AG09309 (cell line): Measurements from ENCODE around the gene CBX3.
A peak's percentile ranks its signal among the peaks of the same experiment; 100 is the strongest.

Source experiments
- DNase-seq: peaks from one replicate; pipeline ENCODE4 v3.0.0-alpha.2; 2010; ENCODE audit warnings: low read depth
- H3K4me3 ChIP-seq: 2 replicates; pipeline ENCODE4 v1.5.1; 2011; ENCODE audit warnings: mild to moderate bottlenecking, low read depth, low read length, moderate library complexity; ENCODE audit not compliant: control insufficient read depth
- TF ChIP-seq, protein P1 (sequence below): IDR thresholded peaks from 2 replicates; pipeline ENCODE4 v1.5.1; 2011; ENCODE audit warnings: mild to moderate bottlenecking, low read depth, low read length, inconsistent platforms; ENCODE audit not compliant: insufficient read depth, control insufficient read depth; ENCODE audit errors: missing control alignments

The CBX3 gene

DNA sequence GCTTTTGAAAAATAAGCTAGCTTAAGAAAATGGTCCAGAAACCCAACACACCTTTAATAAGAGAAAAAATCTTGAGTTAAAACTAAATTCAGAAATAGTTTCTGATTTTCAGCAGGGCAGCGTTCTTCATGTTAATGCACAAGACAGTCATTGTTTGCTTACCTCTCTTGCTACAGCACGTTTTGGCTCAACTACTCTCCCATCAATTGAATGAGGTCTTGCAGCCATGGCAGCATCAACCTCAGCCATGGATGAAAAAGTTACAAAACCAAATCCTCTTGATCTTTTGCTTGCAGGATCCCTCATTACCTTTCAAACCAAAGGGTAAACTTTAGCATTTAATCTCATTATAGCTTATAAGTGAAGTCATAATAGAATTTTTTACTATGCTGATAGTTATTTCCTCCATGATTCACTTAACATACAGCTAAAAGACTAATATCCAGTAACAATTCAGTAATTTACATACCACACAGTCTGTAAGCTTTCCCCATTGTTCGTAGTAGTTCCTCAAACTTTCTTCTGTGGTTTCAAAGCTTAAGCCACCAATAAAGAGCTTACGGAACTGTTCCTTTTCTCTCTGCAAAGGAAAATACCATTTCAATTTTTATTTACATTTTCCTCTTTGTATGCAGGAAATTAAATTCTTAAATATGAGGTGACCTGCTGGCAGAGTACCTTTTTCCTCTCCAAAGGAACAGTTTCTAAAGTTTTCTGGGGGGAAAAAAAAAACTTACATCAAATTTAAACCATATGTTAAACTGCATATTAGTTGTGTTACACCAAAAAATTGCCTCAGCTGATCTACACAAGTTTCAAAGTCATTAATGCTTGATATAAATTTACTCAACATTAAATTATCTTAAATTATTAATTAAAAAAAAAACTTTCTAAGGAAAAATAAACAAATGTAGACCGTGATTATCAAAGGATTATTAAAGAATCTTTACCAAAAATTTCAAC, 4.1 kb upstream of the CBX3 start:
- no peak for DNase-seq
- TF ChIP-seq, protein P1, sequence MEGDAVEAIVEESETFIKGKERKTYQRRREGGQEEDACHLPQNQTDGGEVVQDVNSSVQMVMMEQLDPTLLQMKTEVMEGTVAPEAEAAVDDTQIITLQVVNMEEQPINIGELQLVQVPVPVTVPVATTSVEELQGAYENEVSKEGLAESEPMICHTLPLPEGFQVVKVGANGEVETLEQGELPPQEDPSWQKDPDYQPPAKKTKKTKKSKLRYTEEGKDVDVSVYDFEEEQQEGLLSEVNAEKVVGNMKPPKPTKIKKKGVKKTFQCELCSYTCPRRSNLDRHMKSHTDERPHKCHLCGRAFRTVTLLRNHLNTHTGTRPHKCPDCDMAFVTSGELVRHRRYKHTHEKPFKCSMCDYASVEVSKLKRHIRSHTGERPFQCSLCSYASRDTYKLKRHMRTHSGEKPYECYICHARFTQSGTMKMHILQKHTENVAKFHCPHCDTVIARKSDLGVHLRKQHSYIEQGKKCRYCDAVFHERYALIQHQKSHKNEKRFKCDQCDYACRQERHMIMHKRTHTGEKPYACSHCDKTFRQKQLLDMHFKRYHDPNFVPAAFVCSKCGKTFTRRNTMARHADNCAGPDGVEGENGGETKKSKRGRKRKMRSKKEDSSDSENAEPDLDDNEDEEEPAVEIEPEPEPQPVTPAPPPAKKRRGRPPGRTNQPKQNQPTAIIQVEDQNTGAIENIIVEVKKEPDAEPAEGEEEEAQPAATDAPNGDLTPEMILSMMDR = no peak

DNA sequence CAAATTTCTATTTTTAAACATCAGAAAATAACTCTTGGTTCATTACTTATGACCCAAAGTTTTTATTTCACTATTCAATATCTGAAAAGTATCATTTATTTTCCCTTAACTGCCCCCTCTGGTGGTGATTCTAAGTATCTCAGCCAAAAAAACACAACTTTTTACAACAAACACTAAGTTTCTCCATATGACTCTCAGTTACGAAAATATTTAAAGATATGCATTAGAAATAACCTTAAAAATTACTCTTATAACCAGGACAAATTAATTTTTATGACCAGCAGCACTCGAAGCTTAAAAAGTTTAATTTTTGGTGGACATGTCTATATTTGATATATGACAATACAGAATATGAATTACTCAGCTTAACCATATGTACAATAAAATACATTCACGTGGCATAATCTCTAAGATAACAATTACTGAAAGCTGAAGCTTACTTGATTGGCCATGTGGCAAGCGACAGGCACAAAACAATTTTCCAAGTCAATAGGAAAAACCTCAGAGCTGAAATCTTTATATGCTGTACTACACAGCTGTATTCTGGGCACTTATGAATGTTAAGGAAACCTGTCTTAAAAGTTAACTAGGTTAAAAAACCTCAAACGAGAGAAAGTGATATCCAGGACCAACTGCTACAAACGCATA, 3.3 kb upstream of the CBX3 start:
- TF ChIP-seq, protein P1 = peak; percentile 50
- no peak for DNase-seq
- H3K4me3 ChIP-seq = peak overlapping the region; percentile 92

More for the DNA sequence above, 4.1 kb upstream of the CBX3 start:
- H3K4me3 ChIP-seq = peak overlapping the region; percentile 92

DNA sequence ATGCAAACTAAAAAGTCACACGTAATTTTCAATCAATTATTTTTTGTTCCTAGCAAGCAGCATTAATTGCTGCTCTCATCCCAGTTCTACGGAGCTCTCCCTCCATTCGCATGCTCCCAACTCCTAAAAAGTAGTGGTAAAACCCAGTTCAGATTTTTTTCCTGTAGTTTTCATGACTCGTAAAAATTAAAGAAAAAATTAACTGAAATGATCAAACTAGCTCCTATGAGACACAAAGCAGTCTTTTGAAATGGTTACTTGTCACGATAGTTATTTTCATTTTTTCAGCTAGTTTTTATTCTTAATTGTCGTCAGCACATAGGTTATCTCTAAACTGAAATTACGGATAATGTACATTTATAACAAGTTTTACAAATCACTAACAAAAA, 2.8 kb upstream of the CBX3 start:
- peak overlapping the region; percentile 92 for H3K4me3 ChIP-seq
- TF ChIP-seq, protein P1 = no peak
- DNase-seq = no peak

DNA sequence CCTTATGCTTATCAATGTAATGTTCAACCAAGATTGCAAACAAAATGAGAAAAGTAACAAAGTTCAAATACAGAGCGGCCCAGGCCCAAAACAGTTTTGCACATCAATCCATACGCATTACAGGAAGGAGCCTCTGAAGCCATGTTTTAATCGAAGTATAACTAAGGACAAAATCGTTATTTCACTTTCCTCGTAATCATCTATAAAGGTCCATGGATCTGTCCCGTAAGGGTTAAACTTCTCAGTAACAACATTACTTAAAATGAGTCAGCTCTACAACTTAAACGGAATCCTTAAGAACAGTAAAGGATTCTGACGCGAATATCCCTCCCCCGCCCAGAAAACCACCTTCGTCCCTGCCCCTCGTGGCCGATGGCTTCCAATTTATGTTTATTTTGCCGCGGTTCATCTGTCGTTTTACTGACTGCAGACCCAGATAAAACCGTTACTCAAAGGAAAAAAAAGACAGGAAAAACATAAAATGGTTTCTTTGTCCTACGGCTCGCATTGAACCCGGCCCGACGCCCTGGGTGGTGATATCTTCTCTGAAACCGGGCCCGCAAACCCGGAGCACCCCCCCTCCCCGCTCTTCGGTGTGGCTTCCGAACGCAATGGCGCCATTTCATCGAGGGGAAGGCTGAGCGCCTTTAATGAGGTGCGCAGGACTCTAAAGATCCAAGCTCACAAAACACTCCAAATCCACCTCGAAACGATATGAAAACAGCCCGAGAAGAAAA, 2.1 kb upstream of the CBX3 start:
- TF ChIP-seq, protein P1 = no peak
- DNase-seq = no peak
- H3K4me3 ChIP-seq = peak overlapping the region; percentile 92

DNA sequence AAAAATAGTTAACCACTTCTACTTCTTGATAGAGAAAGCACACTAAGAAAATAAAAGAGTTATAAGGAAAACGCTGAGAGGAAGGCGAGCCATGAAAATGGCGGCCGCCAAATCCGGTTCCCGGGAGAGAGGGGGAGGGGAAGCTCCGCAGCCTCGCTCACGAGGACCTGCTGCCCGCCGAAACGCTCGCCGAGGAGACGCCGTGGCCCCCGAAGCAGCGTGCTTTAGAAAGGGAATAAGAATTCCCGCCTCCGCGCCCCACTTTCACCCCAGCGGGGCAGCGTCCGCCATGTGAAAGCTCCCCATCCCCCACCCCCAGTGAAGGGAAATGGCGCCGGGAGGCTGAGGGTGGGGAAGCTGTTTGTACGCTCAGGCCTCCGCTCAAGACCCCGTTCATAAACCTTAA, 1.5 kb upstream of the CBX3 start:
- no peak for DNase-seq
- TF ChIP-seq, protein P1 = no peak
- peak overlapping the region; percentile 92 for H3K4me3 ChIP-seq
